Tibial nerve (tissue), 4 donors: ENCODE results near the gene CMTR2. TPM values are rescaled to one million over a fixed set of nuclear protein-coding genes. Genes with fewer than 3 reads are reported as not detected.
"Not testable (repeated sequence)": the region's sequence is repeated elsewhere in the genome, so short reads cannot be mapped to it uniquely, and the experiment has no call there.

Experiments used
- DNase-seq, 2 donors: peaks; one replicate each; pipeline ENCODE4 v3.0.0-alpha.2; 2019; ENCODE audit warnings: low spot score in 2 of 2
- H3K27ac ChIP-seq, 4 donors: fragments of 200-600 bp; sonication (generic) in 3 of 4; one replicate each; pipeline ENCODE4 v1.5.1; 2017 to 2019; ENCODE audit warnings: mild to moderate bottlenecking in 1 of 4
- H3K27me3 ChIP-seq, 2 donors: fragments of 200-600 bp; sonication (generic) in 1 of 2; one replicate each; pipeline versions ENCODE4 v1.5.1 to v1.6.0; 2017 to 2019
- H3K36me3 ChIP-seq, 3 donors: fragments of 200-600 bp; sonication (generic); one replicate each; pipeline ENCODE4 v1.5.1; 2018 to 2019
- H3K4me1 ChIP-seq, 4 donors: fragments of 200-600 bp; sonication (generic) in 3 of 4; one replicate each; pipeline ENCODE4 v1.5.1; 2017 to 2019
- H3K4me3 ChIP-seq, 4 donors: fragments of 200-600 bp; sonication (generic) in 3 of 4; one replicate each; pipeline ENCODE4 v1.5.1; 2017 to 2019; ENCODE audit warnings: mild to moderate bottlenecking in 1 of 4, moderate library complexity in 1 of 4
- H3K9me3 ChIP-seq, 4 donors: fragments of 200-600 bp; sonication (generic) in 3 of 4; one replicate each; pipeline ENCODE4 v1.5.1; 2017 to 2019
- EP300 ChIP-seq, 2 donors: sonication (generic); formaldehyde crosslinking; IDR thresholded peaks; one replicate each; pipeline ENCODE4 v1.6.1; 2017; ENCODE audit warnings: antibody characterized with exemption in 2 of 2, mild to moderate bottlenecking in 1 of 2
- POLR2A ChIP-seq, 2 donors: fragments of 450-650 bp; IDR thresholded peaks; one replicate each; pipeline ENCODE4 v1.6.1; 2017; ENCODE audit warnings: antibody characterized with exemption in 2 of 2, mild to moderate bottlenecking in 2 of 2, moderate library complexity in 2 of 2
- WGBS, 2 donors: methylation state at CpG; one replicate each; pipeline ENCODE4 v1.1.5; 2018; 5-methylcytosine and 5-hydroxymethylcytosine counted together
- total RNA-seq, 4 donors: library from RNA; depleted of rRNA; stranded (reverse); fragments of >200 nt; gene quantifications; one replicate each; pipeline ENCODE4 v1.1.0, GENCODE V29; 2016
- TF ChIP-seq, protein P1 (sequence below), 5 experiments: fragments of 200-600 bp in 3 of 5; fragments of 450-650 bp in 2 of 5; sonication (generic) in 3 of 5; IDR thresholded peaks; one replicate each; pipeline ENCODE4 v1.5.1; 2016 to 2019; ENCODE audit warnings: antibody characterized with exemption in 5 of 5, mild to moderate bottlenecking in 3 of 5, moderate library complexity in 2 of 5

CMTR2 gene
- total RNA-seq, 4 donors from 2014 or later: 17.1 to 31.4 (median 22.2) TPM

DNA sequence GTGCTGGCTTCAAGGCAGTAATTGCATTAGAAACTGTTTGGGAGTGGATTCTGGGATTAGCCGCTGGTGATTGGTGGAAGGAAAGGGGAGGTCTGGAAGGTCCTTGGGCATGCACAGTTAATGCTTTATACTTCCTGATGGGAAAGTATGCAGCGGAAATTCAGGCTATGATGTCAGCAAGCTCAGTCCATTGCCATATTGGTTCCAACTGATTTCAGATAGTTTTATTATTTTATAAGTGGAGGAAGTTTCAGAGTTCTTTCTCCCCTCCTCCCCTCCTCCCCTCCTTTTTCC lies 8.1 kb upstream of the CMTR2 start:
- H3K27me3 ChIP-seq: no peaks in the 10 kb centered on the region
- no peak overlapping the region for H3K27ac ChIP-seq
- WGBS, 2 donors: 36 to 60% methylated on average over 2 of the region's 2 CpGs
- no peaks in the 10 kb centered on the region for H3K9me3 ChIP-seq
- TF ChIP-seq, protein P1, sequence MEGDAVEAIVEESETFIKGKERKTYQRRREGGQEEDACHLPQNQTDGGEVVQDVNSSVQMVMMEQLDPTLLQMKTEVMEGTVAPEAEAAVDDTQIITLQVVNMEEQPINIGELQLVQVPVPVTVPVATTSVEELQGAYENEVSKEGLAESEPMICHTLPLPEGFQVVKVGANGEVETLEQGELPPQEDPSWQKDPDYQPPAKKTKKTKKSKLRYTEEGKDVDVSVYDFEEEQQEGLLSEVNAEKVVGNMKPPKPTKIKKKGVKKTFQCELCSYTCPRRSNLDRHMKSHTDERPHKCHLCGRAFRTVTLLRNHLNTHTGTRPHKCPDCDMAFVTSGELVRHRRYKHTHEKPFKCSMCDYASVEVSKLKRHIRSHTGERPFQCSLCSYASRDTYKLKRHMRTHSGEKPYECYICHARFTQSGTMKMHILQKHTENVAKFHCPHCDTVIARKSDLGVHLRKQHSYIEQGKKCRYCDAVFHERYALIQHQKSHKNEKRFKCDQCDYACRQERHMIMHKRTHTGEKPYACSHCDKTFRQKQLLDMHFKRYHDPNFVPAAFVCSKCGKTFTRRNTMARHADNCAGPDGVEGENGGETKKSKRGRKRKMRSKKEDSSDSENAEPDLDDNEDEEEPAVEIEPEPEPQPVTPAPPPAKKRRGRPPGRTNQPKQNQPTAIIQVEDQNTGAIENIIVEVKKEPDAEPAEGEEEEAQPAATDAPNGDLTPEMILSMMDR (IDR thresholded peaks at IDR 0.05): no peak
- TF ChIP-seq POLR2A (IDR thresholded peaks at IDR 0.05): no peak
- no peak for TF ChIP-seq EP300 (IDR thresholded peaks at IDR 0.05)
- H3K36me3 ChIP-seq: no peaks in the 10 kb centered on the region
- no peaks in the 10 kb centered on the region for H3K4me1 ChIP-seq
- no peak overlapping the region for H3K4me3 ChIP-seq
- DNase-seq: no peak

DNA sequence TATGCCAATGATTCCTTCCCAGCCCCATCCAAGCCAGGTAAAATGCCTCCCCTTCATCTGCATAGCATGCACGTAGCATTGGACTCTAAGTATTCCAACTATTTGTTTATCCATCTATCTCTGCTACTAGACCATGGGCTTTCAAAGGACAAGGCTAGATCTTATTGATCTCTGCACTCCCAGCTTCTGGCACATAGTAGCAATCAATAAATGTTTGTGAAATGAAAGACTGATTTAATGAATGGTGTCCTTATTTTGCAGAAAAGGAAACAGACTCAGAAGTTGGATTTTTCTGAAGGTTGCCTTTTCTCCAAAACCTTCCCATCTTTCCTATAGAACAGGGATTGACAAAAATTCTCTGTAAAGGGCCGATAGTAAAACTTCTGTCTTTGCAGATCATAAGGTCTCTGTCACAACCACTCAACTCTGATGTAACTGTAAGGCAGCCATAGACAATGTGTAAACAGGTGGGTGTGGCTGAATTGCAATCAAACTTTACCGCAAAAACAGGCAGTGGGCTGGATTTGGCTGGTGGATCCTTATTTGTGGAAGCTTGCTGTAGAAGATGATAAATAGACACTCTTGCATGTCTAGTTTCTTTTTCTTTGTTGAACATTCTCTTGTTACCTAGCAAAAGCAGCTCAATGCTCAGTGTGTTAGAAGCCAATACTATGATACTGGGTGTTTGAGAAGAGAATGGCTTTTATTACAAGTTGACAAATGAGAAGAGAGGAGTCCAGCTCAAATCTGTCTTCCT lies 7.6 kb upstream of the CMTR2 start:
- Histone ChIP-seq H3K4me3 (no peak overlapping the region), H3K4me1 (no peaks in the 10 kb centered on the region), H3K9me3 (no peaks in the 10 kb centered on the region), H3K27me3 (no peaks in the 10 kb centered on the region), H3K36me3 (no peaks in the 10 kb centered on the region), H3K27ac (no peak overlapping the region)
- no peak for DNase-seq
- no peak for TF ChIP-seq POLR2A (IDR thresholded peaks at IDR 0.05)
- TF ChIP-seq, protein P1 (IDR thresholded peaks at IDR 0.05): no peak
- no peak for TF ChIP-seq EP300 (IDR thresholded peaks at IDR 0.05)
- 68 to 76% methylated on average over 3 of the region's 3 CpGs for WGBS, 2 donors

DNA sequence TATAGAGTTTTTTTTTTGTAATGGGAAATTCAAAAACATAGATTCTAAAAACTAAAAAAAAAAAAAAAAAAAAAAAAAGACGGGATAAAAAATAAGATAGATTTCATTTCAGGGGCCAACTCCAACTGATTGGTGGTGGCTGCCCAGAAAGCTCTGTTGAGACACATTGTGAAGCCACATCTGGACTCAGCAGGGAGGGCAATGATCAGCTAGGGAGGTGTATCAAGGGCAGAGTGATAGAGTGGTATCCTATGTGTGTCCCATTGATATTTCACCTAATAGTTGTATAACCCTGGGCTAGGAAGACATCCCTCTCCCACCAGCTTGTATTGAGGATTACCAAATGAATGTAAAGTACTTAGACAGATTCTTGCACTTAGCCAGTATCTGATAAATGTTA lies 6.7 kb upstream of the CMTR2 start:
- H3K27me3 ChIP-seq: no peaks in the 10 kb centered on the region
- H3K36me3 ChIP-seq: no peaks in the 10 kb centered on the region
- H3K4me1 ChIP-seq: no peaks in the 10 kb centered on the region
- H3K27ac ChIP-seq: no peak overlapping the region
- no peak overlapping the region for H3K4me3 ChIP-seq
- TF ChIP-seq POLR2A (IDR thresholded peaks at IDR 0.05) (no peak), EP300 (IDR thresholded peaks at IDR 0.05) (no peak)
- TF ChIP-seq, protein P1 (IDR thresholded peaks at IDR 0.05): no peak
- no peaks in the 10 kb centered on the region for H3K9me3 ChIP-seq
- DNase-seq: no peak
- 81 to 90% methylated on average over 1 of the region's 1 CpG for WGBS, 2 donors

DNA sequence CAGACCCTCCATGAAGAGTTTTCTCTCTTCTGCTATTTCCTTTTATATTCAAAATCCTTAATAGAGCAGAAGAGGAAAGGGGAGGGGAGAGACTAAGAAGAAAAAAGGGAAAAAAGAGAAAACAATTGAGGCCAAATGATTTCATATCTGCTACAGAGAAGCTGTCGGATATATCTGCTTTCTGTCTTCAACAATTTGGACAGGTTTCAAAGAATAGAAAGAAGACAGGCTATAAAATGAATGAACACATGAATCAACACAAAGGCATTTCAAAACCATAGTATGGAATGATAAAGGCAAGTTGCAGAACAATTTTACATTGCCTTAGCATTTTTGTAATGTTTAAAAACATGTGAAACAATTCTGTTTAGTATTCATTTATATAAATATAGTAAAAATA lies 4.7 kb upstream of the CMTR2 start:
- H3K9me3 ChIP-seq: no peaks in the 10 kb centered on the region
- WGBS, 2 donors: 14 to 50% methylated on average over 1 of the region's 1 CpG

DNA sequence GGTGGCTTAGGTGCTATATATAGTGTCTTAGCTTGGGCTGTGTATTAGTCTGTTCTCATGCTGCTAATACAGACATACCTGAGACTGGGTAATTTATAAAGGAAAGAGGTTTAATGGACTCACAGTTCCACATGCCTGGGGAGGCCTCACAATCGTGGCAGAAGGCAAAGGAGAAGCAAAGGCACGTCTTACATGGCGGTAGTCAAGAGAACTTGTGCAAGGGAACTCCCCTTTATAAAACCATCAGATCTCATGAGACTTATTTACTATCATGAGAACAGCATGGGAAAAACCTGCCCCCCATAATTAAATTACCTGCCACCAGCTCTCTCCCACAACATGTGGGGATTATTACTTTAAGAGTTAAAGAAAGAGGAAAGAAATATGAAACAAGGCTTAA lies 2.9 kb upstream of the CMTR2 start:
- H3K36me3 ChIP-seq, H3K27me3 ChIP-seq, H3K9me3 ChIP-seq, H3K27ac ChIP-seq, DNase-seq, H3K4me3 ChIP-seq: not testable (repeated sequence)
- 72 to 77% methylated on average over 3 of the region's 3 CpGs for WGBS, 2 donors
- H3K4me1 ChIP-seq: peaks cover 0 to 23% (median 12%) of the 10 kb centered on the region in 4 donors

More for the DNA sequence above, 4.7 kb upstream of the CMTR2 start:
- no peak overlapping the region for H3K4me3 ChIP-seq
- DNase-seq: no peak
- H3K4me1 ChIP-seq: peaks cover 0 to 7% (median 3%) of the 10 kb centered on the region in 4 donors
- no peaks in the 10 kb centered on the region for H3K27me3 ChIP-seq
- no peaks in the 10 kb centered on the region for H3K36me3 ChIP-seq
- H3K27ac ChIP-seq: no peak overlapping the region
- TF ChIP-seq EP300 (IDR thresholded peaks at IDR 0.05): no peak
- no peak for TF ChIP-seq POLR2A (IDR thresholded peaks at IDR 0.05)
- TF ChIP-seq, protein P1 (IDR thresholded peaks at IDR 0.05): no peak

DNA sequence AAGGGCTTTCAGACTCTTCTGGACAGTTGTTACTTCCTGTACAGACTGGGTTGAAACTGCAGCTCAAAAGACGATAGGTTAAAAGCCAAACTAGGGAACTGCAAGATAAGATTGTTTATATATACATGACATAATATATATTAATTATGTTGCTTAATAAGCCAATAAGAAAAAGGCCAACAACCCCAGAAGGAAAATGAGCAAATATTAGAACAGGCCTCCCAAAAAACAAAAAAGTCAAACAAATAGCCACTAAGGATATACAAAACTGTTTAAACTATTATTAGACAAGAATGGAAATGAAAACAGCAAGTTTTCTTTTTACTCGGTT lies 495 bp upstream of the CMTR2 start:
- Histone ChIP-seq H3K9me3 (no peaks in the 10 kb centered on the region), H3K4me1 (peaks cover 0 to 28% (median 12%) of the 10 kb centered on the region in 4 donors), H3K36me3 (peaks cover 0 to 24% (median 6%) of the 10 kb centered on the region in 3 donors), H3K27me3 (no peaks in the 10 kb centered on the region), H3K4me3 (peak overlapping the region; percentile 71 to 94 (median 86)), H3K27ac (peak overlapping the region; percentile 88 to 95 (median 92))
- no peak for DNase-seq
- WGBS, 2 donors: 13 to 16% methylated on average over 2 of the region's 2 CpGs
- TF ChIP-seq, protein P1 (IDR thresholded peaks at IDR 0.05): no peak
- TF ChIP-seq POLR2A (IDR thresholded peaks at IDR 0.05): no peak
- TF ChIP-seq EP300 (IDR thresholded peaks at IDR 0.05): no peak
